GM18520 (cell line): ENCODE data around the gene SALL1.

Experiments
- ATAC-seq: cut with Tn5 transposase; IDR thresholded peaks from one replicate; pipeline ENCODE4 v1.9.1; 2021; ENCODE audit not compliant: unreplicated experiment

The SALL1 gene

GRCh38 chr16:51114382-51114781, 36.7 kb downstream of the SALL1 start:
- no peak for ATAC-seq

- no peak for ATAC-seq
Observed at GRCh38 chr16:51113236-51114125, 37.6 kb downstream of the SALL1 start.

- ATAC-seq = no peak
Observed at GRCh38 chr16:51112323-51112722, 38.7 kb downstream of the SALL1 start.

- no peak for ATAC-seq
Observed at GRCh38 chr16:51111759-51112158, 39.3 kb downstream of the SALL1 start.

- ATAC-seq = no peak
Observed at GRCh38 chr16:51110700-51111157, 40.3 kb downstream of the SALL1 start.

GRCh38 chr16:51109173-51109572, 41.9 kb downstream of the SALL1 start:
- ATAC-seq = no peak

GRCh38 chr16:51107742-51108141, 43.3 kb downstream of the SALL1 start:
- ATAC-seq = no peak

- ATAC-seq = no peak
Observed at GRCh38 chr16:51106535-51106934, 44.5 kb downstream of the SALL1 start.

- ATAC-seq = no peak
Observed at GRCh38 chr16:51103590-51103989, 47.5 kb downstream of the SALL1 start.

GRCh38 chr16:51097729-51098128, 53.3 kb downstream of the SALL1 start:
- ATAC-seq = no peak

- ATAC-seq = no peak
Observed at GRCh38 chr16:51095890-51096626, 55.0 kb downstream of the SALL1 start.

GRCh38 chr16:51095084-51095881, 55.8 kb downstream of the SALL1 start:
- ATAC-seq = no peak

GRCh38 chr16:51093726-51094280, 57.3 kb downstream of the SALL1 start:
- no peak for ATAC-seq
